ENCODE measurements around the gene FAM107B.

The FAM107B gene

GRCh38 chr10:14549496-14549895 is 225.2 kb downstream of the FAM107B start:
- no peak for DNase-seq

- DNase-seq = no peak
These were observed 225.7 kb downstream of the FAM107B start for GRCh38 chr10:14548970-14549369.

GRCh38 chr10:14548474-14548873 is 226.2 kb downstream of the FAM107B start:
- no peak for DNase-seq

- no peak for DNase-seq
These were observed 226.9 kb downstream of the FAM107B start for GRCh38 chr10:14547816-14548215.

- no peak for DNase-seq
These were observed 228.9 kb downstream of the FAM107B start for GRCh38 chr10:14545827-14546226.

- DNase-seq = no peak
These were observed 230.8 kb downstream of the FAM107B start for GRCh38 chr10:14543904-14544210.

- peak; percentile 70 for DNase-seq
These were observed 231.4 kb downstream of the FAM107B start for GRCh38 chr10:14543046-14543903.

- no peak for DNase-seq
These were observed 233.3 kb downstream of the FAM107B start for GRCh38 chr10:14541379-14541778.

GRCh38 chr10:14540611-14541010 is 234.1 kb downstream of the FAM107B start:
- no peak for DNase-seq

GRCh38 chr10:14540062-14540461 is 234.6 kb downstream of the FAM107B start:
- DNase-seq = no peak

- no peak for DNase-seq
These were observed 235.5 kb downstream of the FAM107B start for GRCh38 chr10:14539176-14539575.

GRCh38 chr10:14536241-14537213 is 238.2 kb downstream of the FAM107B start:
- DNase-seq = peak; percentile 59

GRCh38 chr10:14535457-14536130 is 239.1 kb downstream of the FAM107B start:
- DNase-seq = no peak

- DNase-seq = no peak
These were observed 240.5 kb downstream of the FAM107B start for GRCh38 chr10:14534152-14534551.

GRCh38 chr10:14533295-14533694 is 241.4 kb downstream of the FAM107B start:
- DNase-seq = no peak

- no peak for DNase-seq
These were observed 242.0 kb downstream of the FAM107B start for GRCh38 chr10:14532473-14533251.

- DNase-seq = no peak
These were observed 242.7 kb downstream of the FAM107B start for GRCh38 chr10:14531974-14532373.

- no peak for DNase-seq
These were observed 244.2 kb downstream of the FAM107B start for GRCh38 chr10:14530465-14530864.

GRCh38 chr10:14529351-14529750 is 245.3 kb downstream of the FAM107B start:
- DNase-seq = no peak

GRCh38 chr10:14528450-14528849 is 246.2 kb downstream of the FAM107B start:
- DNase-seq = peak; percentile 57

GRCh38 chr10:14527915-14528314 is 246.8 kb downstream of the FAM107B start:
- DNase-seq = no peak

GRCh38 chr10:14527134-14527844 is 247.4 kb downstream of the FAM107B start:
- no peak for DNase-seq

Measured in CD4-positive, alpha-beta T cell treated with Interleukin-10 for 1 hour (primary cell).